Hematopoietic multipotent progenitor cell treated with erythropoietin and hydrocortisone succinate and interleukin-3 and kit ligand, for 15 days (in vitro differentiated cells): ENCODE data around the gene RPS6KB2.
"Not testable (repeated sequence)": the region's sequence is repeated elsewhere in the genome, so short reads cannot be mapped to it uniquely, and the experiment has no call there.

Source experiments
- DNase-seq: peaks from one replicate; pipeline ENCODE4 v3.0.0-alpha.2; 2015; ENCODE audit warnings: low spot score

The RPS6KB2 gene

GRCh38 chr11:67397986-67398660 lies 30.2 kb upstream of the RPS6KB2 start:
- DNase-seq = no peak

- no peak for DNase-seq
Measured at GRCh38 chr11:67398661-67399563, 29.4 kb upstream of the RPS6KB2 start.

GRCh38 chr11:67400251-67400941 lies 27.9 kb upstream of the RPS6KB2 start:
- no peak for DNase-seq

GRCh38 chr11:67400942-67401494 lies 27.3 kb upstream of the RPS6KB2 start:
- DNase-seq = no peak

GRCh38 chr11:67401495-67402191 lies 26.7 kb upstream of the RPS6KB2 start, which contains the start of gene PPP1CA:
TSS of gene PPP1CA (minus strand) at chr11:67401858. CDS start at chr11:67401782, 76 bp downstream.
- peak; percentile 92 for DNase-seq

- not testable (repeated sequence) for DNase-seq
Measured at GRCh38 chr11:67402192-67402839, 26.0 kb upstream of the RPS6KB2 start.

GRCh38 chr11:67403085-67403484 lies 25.2 kb upstream of the RPS6KB2 start:
- DNase-seq = not testable (repeated sequence)

- no peak for DNase-seq
Measured at GRCh38 chr11:67404515-67405195, 23.6 kb upstream of the RPS6KB2 start.

GRCh38 chr11:67405196-67405567 lies 23.1 kb upstream of the RPS6KB2 start:
- DNase-seq = no peak

- no peak for DNase-seq
Measured at GRCh38 chr11:67405688-67406339, 22.5 kb upstream of the RPS6KB2 start.

- no peak for DNase-seq
Measured at GRCh38 chr11:67406420-67406968, 21.8 kb upstream of the RPS6KB2 start.

GRCh38 chr11:67406969-67407687 lies 21.2 kb upstream of the RPS6KB2 start:
- DNase-seq = no peak

GRCh38 chr11:67407688-67408163 lies 20.6 kb upstream of the RPS6KB2 start:
- no peak for DNase-seq

GRCh38 chr11:67408437-67409200 lies 19.7 kb upstream of the RPS6KB2 start:
- DNase-seq = peak; percentile 27

GRCh38 chr11:67409261-67409666 lies 19.0 kb upstream of the RPS6KB2 start:
- DNase-seq = no peak

- DNase-seq = no peak
Measured at GRCh38 chr11:67409781-67410368, 18.4 kb upstream of the RPS6KB2 start.

- DNase-seq = no peak
Measured at GRCh38 chr11:67410369-67410831, 17.9 kb upstream of the RPS6KB2 start.
